GM21576 (cell line): Measurements from ENCODE around the gene ANKRD11.
"Not testable (repeated sequence)": the region's sequence is repeated elsewhere in the genome, so short reads cannot be mapped to it uniquely, and the experiment has no call there.

Source experiments
- ATAC-seq: cut with Tn5 transposase; IDR thresholded peaks from one replicate; pipeline ENCODE4 v1.9.1; 2021; ENCODE audit warnings: mild to moderate bottlenecking, moderate library complexity; ENCODE audit not compliant: unreplicated experiment

The ANKRD11 gene

DNA sequence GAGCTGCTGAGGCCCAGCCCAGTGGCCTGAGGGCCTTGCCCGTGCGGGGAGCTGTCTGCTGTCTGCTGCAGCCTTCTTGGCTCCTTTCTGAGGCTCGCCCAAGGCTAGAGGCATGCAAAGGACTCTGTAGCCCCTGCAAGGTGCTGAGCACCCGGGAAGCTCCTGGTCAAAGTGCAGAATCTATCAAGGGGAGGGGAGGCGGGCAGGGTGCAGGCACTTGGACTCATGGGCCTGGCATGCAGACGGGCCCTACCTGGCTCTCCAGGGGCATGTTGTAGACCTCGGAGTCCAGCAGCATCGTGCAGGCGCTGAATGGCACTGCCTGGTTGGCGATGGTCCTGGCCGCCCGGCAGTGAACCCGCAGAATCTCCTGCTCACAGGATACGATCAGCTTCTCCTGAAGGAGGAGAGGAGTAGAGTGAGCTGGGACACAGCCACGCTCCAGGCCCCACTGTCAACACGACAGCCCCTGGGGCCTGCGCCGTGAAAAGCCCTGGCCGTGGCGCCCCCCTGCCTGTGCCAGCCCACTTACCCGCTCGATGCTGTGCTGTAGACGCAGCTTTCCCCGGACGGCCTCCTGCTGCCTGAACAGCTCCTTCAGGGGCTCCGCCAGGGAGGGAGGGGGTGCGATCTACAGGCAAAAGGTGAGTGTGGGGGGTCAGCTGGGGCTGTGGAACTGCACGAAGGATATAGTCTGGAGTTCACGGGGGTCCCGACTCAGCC lies 215.6 kb downstream of the ANKRD11 start:
- ATAC-seq = no peak

- no peak for ATAC-seq
Observed at GRCh38 chr16:89273741-89274472, 216.5 kb downstream of the ANKRD11 start.

- ATAC-seq = no peak
Observed at GRCh38 chr16:89272631-89273030, 217.7 kb downstream of the ANKRD11 start.

- ATAC-seq = no peak
Observed at GRCh38 chr16:89270666-89271345, 219.6 kb downstream of the ANKRD11 start.

DNA sequence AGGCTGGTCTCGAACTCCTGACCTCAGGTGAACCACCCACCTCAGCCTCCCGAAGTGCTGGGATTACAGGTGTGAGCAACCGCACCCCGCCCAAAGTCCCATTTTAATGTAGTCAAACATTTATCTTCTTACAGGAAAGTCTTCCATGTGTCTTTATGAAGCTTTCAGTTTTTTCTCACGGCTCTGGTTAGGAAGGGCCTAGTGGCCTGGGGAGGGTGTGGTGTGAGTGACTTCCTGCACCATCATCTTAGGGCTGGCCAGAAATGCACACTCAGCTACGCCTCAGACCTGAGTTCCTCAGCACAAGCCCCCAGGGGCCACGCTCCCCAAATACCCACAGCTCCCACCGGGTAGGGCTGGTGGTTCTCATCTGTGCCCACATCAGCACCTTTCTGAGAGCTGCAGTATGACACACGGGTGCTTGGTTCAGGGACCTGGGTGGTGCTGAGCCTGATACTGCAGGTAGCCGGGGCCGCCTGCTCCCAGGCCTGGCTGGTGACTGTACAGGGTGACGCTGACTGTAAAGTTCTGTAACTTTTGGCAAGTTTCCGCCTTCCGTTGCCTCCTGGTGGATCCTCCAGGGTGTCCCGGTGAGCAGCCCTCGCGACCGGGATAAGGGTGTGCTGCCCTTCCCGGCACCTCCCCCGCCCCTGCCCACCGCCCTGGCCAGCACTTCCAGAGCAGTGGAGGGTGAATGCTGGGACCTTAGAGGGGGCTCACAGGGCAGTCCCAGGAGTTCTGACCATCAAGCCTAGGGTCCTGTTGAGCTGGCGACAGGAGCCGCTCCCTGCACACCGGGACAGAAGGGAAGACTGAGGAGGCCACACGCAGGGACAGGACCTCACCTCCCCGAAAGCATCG lies 220.3 kb downstream of the ANKRD11 start:
- ATAC-seq = no peak

DNA sequence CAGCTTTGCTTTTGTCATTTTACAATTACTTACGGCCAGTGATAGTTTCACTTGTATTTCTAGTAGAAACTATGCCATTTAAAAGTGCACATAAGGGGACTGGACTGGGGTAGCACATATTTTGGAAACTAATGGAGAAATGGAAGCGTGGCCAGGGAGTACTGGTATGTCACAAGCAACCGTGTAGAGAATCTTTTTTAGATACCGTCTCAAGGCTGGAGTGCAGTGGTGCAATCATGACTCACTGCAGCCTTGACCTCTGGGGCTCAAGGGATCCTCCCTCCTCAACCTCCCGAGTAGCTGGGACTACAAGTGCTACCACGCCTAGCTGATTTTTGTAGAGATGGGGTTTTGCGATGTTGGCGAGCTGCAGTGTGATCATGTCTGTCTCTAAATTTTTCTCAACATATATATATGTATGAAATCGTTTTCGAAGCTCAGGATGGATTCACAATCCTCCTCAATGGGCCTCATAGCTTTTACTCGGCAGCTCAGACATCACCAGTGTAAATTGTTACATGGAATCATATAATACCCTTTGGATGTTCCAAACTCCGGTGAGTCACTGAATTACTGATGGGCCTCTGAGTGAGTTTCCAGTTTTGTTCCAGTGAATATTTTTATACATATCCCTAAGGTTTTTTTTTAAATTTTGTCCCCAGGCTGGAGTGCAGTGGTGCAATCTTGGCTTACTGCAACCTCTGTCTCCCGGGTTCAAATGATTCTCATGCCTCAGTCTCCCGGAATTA lies 221.2 kb downstream of the ANKRD11 start:
- ATAC-seq = no peak

- no peak for ATAC-seq
Observed at GRCh38 chr16:89268585-89268984, 221.8 kb downstream of the ANKRD11 start.

DNA sequence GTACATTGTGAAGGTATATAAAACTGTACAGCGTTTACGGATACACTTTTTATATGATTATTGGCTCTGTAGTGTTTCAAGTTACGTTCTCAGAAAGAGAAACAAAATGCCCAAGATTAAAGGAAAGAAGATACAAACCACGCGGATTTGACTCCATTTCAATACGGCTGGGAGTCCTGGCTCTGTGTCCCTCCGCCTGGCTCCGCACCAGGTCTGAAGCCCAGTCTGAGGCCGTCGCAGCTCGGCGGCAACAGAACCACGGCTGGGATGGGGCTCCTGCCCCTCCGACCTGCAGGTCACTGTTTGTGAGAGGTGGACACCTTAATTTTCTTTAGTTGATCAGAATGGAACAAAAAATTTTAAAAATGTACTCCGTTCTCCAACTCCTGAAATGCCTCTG lies 222.6 kb downstream of the ANKRD11 start:
- not testable (repeated sequence) for ATAC-seq

GRCh38 chr16:89266521-89267134 lies 223.7 kb downstream of the ANKRD11 start:
- no peak for ATAC-seq

- ATAC-seq = no peak
Observed at GRCh38 chr16:89265647-89266046, 224.7 kb downstream of the ANKRD11 start.

GRCh38 chr16:89264800-89265550 lies 225.4 kb downstream of the ANKRD11 start:
- no peak for ATAC-seq

GRCh38 chr16:89261691-89262563 lies 228.4 kb downstream of the ANKRD11 start:
- ATAC-seq = no peak

DNA sequence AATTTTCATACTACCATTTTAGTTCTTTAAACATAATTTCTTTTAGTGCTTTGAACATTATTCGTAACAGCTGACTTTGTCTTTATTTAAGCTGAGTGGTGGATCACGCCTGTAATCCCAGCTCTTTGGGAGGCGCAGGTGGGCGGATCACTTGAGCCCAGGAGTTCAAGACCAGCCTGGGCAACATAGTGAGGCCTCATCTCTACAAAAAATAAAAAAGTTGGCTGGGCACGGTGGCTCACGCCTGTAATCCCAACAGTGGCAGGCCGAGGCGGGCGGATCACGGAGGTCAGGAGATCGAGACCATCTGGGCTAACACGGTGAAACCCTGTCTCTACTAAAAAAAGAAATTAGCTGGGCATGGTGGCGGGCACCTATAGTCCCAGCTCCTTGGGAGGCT lies 230.5 kb downstream of the ANKRD11 start:
- not testable (repeated sequence) for ATAC-seq

- no peak for ATAC-seq
Observed at GRCh38 chr16:89257757-89258465, 232.4 kb downstream of the ANKRD11 start.

DNA sequence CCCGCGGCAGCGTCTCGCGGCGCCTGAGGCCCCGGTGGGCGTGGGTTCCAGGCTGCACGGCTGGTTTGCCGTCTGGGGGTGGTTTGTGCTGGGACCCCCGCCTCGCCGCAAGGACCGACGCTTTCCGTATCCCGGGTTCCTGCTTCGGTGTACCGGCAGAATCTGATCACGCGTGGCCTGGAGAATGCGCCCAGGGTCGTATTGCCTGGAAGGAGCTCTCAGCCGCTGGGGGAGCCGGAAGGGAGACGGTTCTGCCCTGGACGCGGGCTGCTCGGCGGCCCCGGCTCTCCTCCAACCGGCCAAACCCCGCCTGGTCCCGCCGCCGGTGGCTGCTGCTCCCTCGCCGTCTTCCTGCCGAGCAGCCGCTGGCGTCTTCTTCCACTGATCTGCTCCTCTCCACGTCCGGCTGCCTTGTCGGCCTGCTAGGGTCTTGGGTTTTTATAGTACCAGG lies 233.1 kb downstream of the ANKRD11 start:
- no peak for ATAC-seq

DNA sequence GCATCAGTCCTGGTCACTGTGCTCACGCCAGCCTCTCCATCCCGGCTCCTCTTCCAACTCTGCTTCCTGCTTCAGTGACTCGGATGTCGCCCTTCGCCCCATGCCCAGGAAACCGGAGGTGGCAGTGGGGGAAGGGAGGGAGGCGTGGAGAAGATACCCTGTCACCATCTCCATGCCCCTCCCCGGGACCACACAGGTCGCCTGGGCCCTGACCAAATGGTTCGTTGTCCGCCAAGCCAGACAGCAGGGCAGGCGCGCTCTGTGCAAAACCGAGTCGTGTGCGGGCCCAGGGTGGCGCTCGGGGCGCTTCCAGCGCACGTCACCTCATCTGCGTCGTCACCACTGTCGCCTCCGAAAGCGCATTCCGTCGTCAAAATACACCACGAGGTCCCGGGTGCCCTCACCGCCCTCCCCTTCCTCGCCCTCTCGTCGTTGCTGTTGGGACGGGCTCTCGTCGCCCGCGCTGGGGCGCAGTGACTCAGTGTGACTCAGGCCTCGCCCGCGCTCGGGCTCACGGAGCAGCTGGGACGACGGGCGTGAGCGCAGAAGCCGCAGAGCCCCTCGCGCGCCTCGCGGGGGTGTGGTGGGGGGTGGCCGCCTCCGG lies 233.6 kb downstream of the ANKRD11 start:
- ATAC-seq = no peak
